H9 (cell line): Measurements from ENCODE around the gene PEG3. TPM values are rescaled to one million over a fixed set of nuclear protein-coding genes. Genes with fewer than 3 reads are reported as not detected.

Experiments used
- DNase-seq: peaks from one replicate; pipeline ENCODE4 v3.0.0-alpha.2; 2017
- H2AFZ ChIP-seq: one replicate; pipeline ENCODE4 v1.6.1; 2013; ENCODE audit warnings: mild to moderate bottlenecking, low read length, control low read depth, moderate library complexity
- H2AK5ac ChIP-seq: 2 replicates; pipeline ENCODE4 v1.6.1; 2013; ENCODE audit warnings: low read length, control low read depth, mixed read lengths; ENCODE audit not compliant: insufficient read length
- H2BK120ac ChIP-seq: one replicate; pipeline ENCODE4 v1.6.1; 2013; ENCODE audit warnings: low read depth, mild to moderate bottlenecking, low read length, control low read depth, inconsistent platforms; ENCODE audit not compliant: poor library complexity, severe bottlenecking
- H2BK12ac ChIP-seq: 2 replicates; pipeline ENCODE4 v1.6.1; 2013; ENCODE audit warnings: low read length, control low read depth, mixed read lengths, low read depth; ENCODE audit not compliant: insufficient read length
- H2BK15ac ChIP-seq: 2 replicates; pipeline ENCODE4 v1.6.1; 2013; ENCODE audit warnings: low read depth, low read length, control low read depth
- H2BK20ac ChIP-seq: one replicate; pipeline ENCODE4 v1.6.1; 2013; ENCODE audit warnings: low read depth, mild to moderate bottlenecking, low read length, control low read depth, inconsistent platforms; ENCODE audit not compliant: poor library complexity, severe bottlenecking
- H2BK5ac ChIP-seq: 2 replicates; pipeline ENCODE4 v1.6.1; 2013; ENCODE audit warnings: low read length, control low read depth, mixed read lengths; ENCODE audit not compliant: insufficient read length
- H3K14ac ChIP-seq: 2 replicates; pipeline ENCODE4 v1.6.1; 2013; ENCODE audit warnings: low read length, control low read depth; ENCODE audit not compliant: insufficient read depth
- H3K18ac ChIP-seq: 2 replicates; pipeline ENCODE4 v1.6.1; 2013; ENCODE audit warnings: low read depth, mild to moderate bottlenecking, mixed read lengths, low read length, control low read depth; ENCODE audit not compliant: insufficient read length
- H3K23ac ChIP-seq: 2 replicates; pipeline ENCODE4 v1.6.1; 2013; ENCODE audit warnings: low read length, control low read depth, mixed read lengths, low read depth; ENCODE audit not compliant: insufficient read length
- H3K23me2 ChIP-seq: 2 replicates; pipeline ENCODE4 v1.6.1; 2013; ENCODE audit warnings: low read depth, mild to moderate bottlenecking, mixed read lengths, low read length, control low read depth; ENCODE audit not compliant: insufficient read length, poor library complexity, severe bottlenecking
- H3K27ac ChIP-seq: 2 replicates; pipeline ENCODE4 v1.5.1; 2013; ENCODE audit warnings: low read length, control low read depth, mixed read lengths, low read depth; ENCODE audit not compliant: insufficient read length
- H3K27me3 ChIP-seq: 2 replicates; pipeline ENCODE4 v1.6.1; 2013; ENCODE audit warnings: low read length, control low read depth, inconsistent platforms; ENCODE audit not compliant: insufficient read depth
- H3K4ac ChIP-seq: 2 replicates; pipeline ENCODE4 v1.6.1; 2013; ENCODE audit warnings: low read depth, mild to moderate bottlenecking, control low read depth, inconsistent platforms, low read length, moderate library complexity
- H3K4me1 ChIP-seq: 2 replicates; pipeline ENCODE4 v1.6.1; 2013; ENCODE audit warnings: low read length, control low read depth, inconsistent platforms; ENCODE audit not compliant: insufficient read depth
- H3K4me2 ChIP-seq: 2 replicates; pipeline ENCODE4 v1.6.1; 2013; ENCODE audit warnings: low read length, control low read depth, mixed read lengths; ENCODE audit not compliant: insufficient read length, insufficient read depth
- H3K56ac ChIP-seq: 2 replicates; pipeline ENCODE4 v1.6.1; 2013; ENCODE audit warnings: low read depth, mild to moderate bottlenecking, mixed read lengths, low read length, control low read depth; ENCODE audit not compliant: insufficient read length
- H3K79me1 ChIP-seq: 2 replicates; pipeline ENCODE4 v1.6.1; 2013; ENCODE audit warnings: low read depth, mild to moderate bottlenecking, moderate library complexity, low read length, control low read depth, inconsistent platforms; ENCODE audit not compliant: insufficient read depth, poor library complexity, severe bottlenecking
- H3K79me2 ChIP-seq: 2 replicates; pipeline ENCODE4 v1.6.1; 2013; ENCODE audit warnings: low read length, control low read depth, inconsistent platforms; ENCODE audit not compliant: insufficient read depth
- H3K9ac ChIP-seq: 2 replicates; pipeline ENCODE4 v1.6.1; 2013; ENCODE audit warnings: low read length, control low read depth, mixed read lengths; ENCODE audit not compliant: insufficient read length; ENCODE audit errors: extremely low read depth
- H3K9me3 ChIP-seq: one replicate; pipeline ENCODE4 v1.6.1; 2013; ENCODE audit warnings: low read depth, low read length, inconsistent platforms; ENCODE audit not compliant: control insufficient read depth
- H3T11ph ChIP-seq: one replicate; pipeline ENCODE4 v1.6.1; 2013; ENCODE audit warnings: mild to moderate bottlenecking, low read length, control low read depth, inconsistent platforms
- H4K20me1 ChIP-seq: one replicate; pipeline ENCODE4 v1.6.1; 2013; ENCODE audit not compliant: control insufficient read depth, insufficient read length, insufficient read depth
- H4K5ac ChIP-seq: 2 replicates; pipeline ENCODE4 v1.6.1; 2013; ENCODE audit warnings: low read depth, mild to moderate bottlenecking, mixed read lengths, low read length, control low read depth; ENCODE audit not compliant: insufficient read length
- H4K8ac ChIP-seq: replicated peaks from 2 replicates; pipeline ENCODE4 v1.6.1; 2013; ENCODE audit warnings: low read length, control low read depth, mixed read lengths, low read depth; ENCODE audit not compliant: insufficient read length
- H4K91ac ChIP-seq: 2 replicates; pipeline ENCODE4 v1.6.1; 2013; ENCODE audit warnings: low read depth, mild to moderate bottlenecking, moderate library complexity, mixed read lengths, low read length, control low read depth; ENCODE audit not compliant: insufficient read length
- H3K27ac Mint-ChIP-seq, 3 experiments: 2 replicates in 2 of 3; 3 replicates in 1 of 3; pipeline ENCODE4 v1.8.0; 2020 to 2021; ENCODE audit warnings: mixed read lengths in 3 of 3, mild to moderate bottlenecking in 1 of 3, moderate library complexity in 1 of 3
- H3K27me3 Mint-ChIP-seq: 2 replicates; pipeline ENCODE4 v1.8.0; 2021; ENCODE audit warnings: low read depth, mild to moderate bottlenecking, moderate library complexity, mixed read lengths
- H3K36me3 Mint-ChIP-seq, 3 experiments: 2 replicates in 2 of 3; 3 replicates in 1 of 3; pipeline ENCODE4 v1.8.0; 2020 to 2021; ENCODE audit warnings: low read depth in 3 of 3, mixed read lengths in 3 of 3; ENCODE audit not compliant: insufficient read depth in 1 of 3
- H3K4me1 Mint-ChIP-seq, 2 experiments: 2 replicates each; pipeline ENCODE4 v1.8.0; 2020; ENCODE audit warnings: mixed read lengths in 2 of 2
- H3K4me3 Mint-ChIP-seq, 2 experiments: 2 replicates in 1 of 2; 3 replicates in 1 of 2; pipeline ENCODE4 v1.8.0; 2020 to 2021; ENCODE audit warnings: mild to moderate bottlenecking in 2 of 2, mixed read lengths in 2 of 2, moderate library complexity in 1 of 2
- H3K9me3 Mint-ChIP-seq, 2 experiments: 2 replicates in 1 of 2; 3 replicates in 1 of 2; pipeline ENCODE4 v1.8.0; 2020; ENCODE audit warnings: mild to moderate bottlenecking in 2 of 2, mixed read lengths in 2 of 2, moderate library complexity in 1 of 2
- CTCF ChIP-seq: fragments of 200-600 bp; sonication (generic); conservative IDR thresholded peaks from 3 replicates; pipeline ENCODE4 v1.8.0; 2021; ENCODE audit warnings: antibody characterized with exemption, mild to moderate bottlenecking
- WGBS: extraction: QIAGEN DNeasy Blood & Tissue Kit; methylation state at CpG from one replicate; pipeline ENCODE4 v1.1.7; 2013; ENCODE audit warnings: missing lambda C conversion rate, low lambda C conversion rate, mixed read lengths; ENCODE audit not compliant: insufficient read length; ENCODE audit errors: extremely low coverage; 5-methylcytosine and 5-hydroxymethylcytosine counted together
- total RNA-seq: library from RNA; stranded (reverse); gene quantifications from 2 replicates; pipeline ENCODE4 v1.2.1, GENCODE V29; 2021

PEG3 gene
- total RNA-seq, 1 experiment from 2014 or later = not detected

GRCh38 chr19:56839652-56840450 is 675 bp downstream of the PEG3 start:
- Histone ChIP-seq H3K27ac (no peak overlapping the region), H2BK5ac (no peak overlapping the region), H2BK120ac (no peak overlapping the region), H3K79me2 (no peaks in the 10 kb centered on the region), H4K5ac (no peak overlapping the region), H4K20me1 (no peaks in the 10 kb centered on the region), H3K23me2 (no peaks in the 10 kb centered on the region), H3K4ac (no peak overlapping the region), H3K79me1 (no peaks in the 10 kb centered on the region), H2BK12ac (no peak overlapping the region), H3K4me2 (no peak overlapping the region), H2BK20ac (no peak overlapping the region), H3K56ac (no peak overlapping the region), H3K27me3 (no peaks in the 10 kb centered on the region), H2AFZ (no peak overlapping the region), H4K8ac (no peak overlapping the region), H2BK15ac (no peak overlapping the region), H3K23ac (no peak overlapping the region), H4K91ac (no peak overlapping the region), H2AK5ac (no peak overlapping the region), H3K9ac (peak overlapping the region; percentile 41), H3T11ph (no peak overlapping the region), H3K4me1 (no peaks in the 10 kb centered on the region), H3K14ac (no peak overlapping the region), H3K9me3 (peaks cover 73% of the 10 kb centered on the region), H3K18ac (no peak overlapping the region)
- no peak for TF ChIP-seq CTCF
- WGBS = no CpG with 5 or more reads among the region's 48 CpGs
- DNase-seq = no peak
- H3K4me3 Mint-ChIP-seq = no peak overlapping the region
- no peaks in the 10 kb centered on the region for H3K4me1 Mint-ChIP-seq
- peaks cover 62% of the 10 kb centered on the region in 2 experiments for H3K9me3 Mint-ChIP-seq
- H3K27me3 Mint-ChIP-seq = peaks cover 5% of the 10 kb centered on the region
- H3K36me3 Mint-ChIP-seq = peaks cover 22 to 35% (median 31%) of the 10 kb centered on the region in 3 experiments
- no peak overlapping the region for H3K27ac Mint-ChIP-seq
